Measurements from ENCODE around the gene TTR.

DNA sequence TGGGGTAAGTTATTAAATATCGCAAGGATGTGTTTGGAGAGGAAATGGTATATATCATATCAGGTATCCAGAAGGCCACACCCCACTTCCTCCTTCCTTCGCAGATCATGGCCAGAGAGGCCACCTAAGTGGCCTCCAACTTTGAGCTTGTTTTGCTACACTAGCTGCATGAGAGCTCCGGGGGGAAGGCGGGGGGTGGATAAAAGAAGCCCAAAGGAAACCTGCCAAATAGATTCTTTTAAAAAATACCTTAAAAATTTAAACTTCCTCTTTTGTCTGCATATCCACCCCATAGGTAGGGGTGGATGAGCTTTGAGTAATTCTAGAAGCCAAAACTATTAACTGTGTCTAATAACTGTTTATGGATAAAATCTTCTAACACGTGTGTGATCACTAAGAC, 5.7 kb upstream of the TTR start:
- TF ChIP-seq, protein P1, sequence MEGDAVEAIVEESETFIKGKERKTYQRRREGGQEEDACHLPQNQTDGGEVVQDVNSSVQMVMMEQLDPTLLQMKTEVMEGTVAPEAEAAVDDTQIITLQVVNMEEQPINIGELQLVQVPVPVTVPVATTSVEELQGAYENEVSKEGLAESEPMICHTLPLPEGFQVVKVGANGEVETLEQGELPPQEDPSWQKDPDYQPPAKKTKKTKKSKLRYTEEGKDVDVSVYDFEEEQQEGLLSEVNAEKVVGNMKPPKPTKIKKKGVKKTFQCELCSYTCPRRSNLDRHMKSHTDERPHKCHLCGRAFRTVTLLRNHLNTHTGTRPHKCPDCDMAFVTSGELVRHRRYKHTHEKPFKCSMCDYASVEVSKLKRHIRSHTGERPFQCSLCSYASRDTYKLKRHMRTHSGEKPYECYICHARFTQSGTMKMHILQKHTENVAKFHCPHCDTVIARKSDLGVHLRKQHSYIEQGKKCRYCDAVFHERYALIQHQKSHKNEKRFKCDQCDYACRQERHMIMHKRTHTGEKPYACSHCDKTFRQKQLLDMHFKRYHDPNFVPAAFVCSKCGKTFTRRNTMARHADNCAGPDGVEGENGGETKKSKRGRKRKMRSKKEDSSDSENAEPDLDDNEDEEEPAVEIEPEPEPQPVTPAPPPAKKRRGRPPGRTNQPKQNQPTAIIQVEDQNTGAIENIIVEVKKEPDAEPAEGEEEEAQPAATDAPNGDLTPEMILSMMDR (IDR thresholded peaks at IDR 0.05): no peak
- no peak for TF ChIP-seq POLR2A (IDR thresholded peaks at IDR 0.05)

All from Peyer's patch (tissue), 4 donors.